GM19438 (cell line): Measurements from ENCODE around the gene DCTN1.
"Not testable (repeated sequence)": the region's sequence is repeated elsewhere in the genome, so short reads cannot be mapped to it uniquely, and the experiment has no call there.

Experiments used
- ATAC-seq: cut with Tn5 transposase; IDR thresholded peaks from one replicate; pipeline ENCODE4 v1.9.1; 2021; ENCODE audit warnings: low read depth; ENCODE audit not compliant: unreplicated experiment

DCTN1 gene

DNA sequence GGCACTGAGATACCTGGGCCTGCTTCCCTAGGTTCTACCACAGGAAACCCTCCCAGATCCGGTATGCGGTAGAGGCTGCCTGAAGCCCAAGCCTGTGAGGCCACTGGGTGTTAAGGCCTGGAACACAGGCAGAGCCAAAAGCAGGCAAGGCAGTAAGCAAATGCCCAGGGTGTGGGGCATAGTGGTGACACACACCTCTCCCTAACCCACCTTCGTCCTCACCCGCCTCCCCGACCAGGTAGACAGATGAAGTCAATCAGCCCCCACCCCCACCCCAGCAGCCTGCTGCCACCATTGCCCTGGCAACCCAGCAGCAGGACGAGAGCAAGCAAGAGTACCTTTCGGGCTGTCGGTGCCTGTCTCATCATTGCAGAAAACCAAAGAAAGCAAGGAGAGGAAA, 6.1 kb downstream of the DCTN1 start:
- no peak for ATAC-seq

DNA sequence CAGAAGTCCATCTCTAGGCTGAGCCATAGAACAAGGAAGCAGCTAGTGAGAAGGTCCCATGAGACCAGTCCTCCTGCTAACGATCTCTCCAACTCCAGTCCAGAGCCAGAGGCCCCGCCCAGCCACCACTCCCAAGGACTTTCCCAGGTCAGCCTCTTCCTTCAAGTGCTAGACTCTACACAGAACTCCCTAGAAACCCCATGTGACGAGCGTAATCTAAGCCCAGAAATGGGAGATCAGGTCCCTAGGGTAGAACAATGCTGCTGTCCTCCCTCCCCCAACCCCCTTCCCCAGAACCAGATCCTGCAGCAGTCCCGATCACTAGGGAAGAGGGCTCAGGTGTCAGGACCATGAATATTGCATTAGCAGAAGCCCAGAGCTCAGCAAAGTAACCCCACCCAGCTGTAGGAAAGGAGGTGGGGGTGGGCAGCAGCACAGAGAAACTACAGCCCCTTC, 6.9 kb downstream of the DCTN1 start:
- ATAC-seq = no peak

DNA sequence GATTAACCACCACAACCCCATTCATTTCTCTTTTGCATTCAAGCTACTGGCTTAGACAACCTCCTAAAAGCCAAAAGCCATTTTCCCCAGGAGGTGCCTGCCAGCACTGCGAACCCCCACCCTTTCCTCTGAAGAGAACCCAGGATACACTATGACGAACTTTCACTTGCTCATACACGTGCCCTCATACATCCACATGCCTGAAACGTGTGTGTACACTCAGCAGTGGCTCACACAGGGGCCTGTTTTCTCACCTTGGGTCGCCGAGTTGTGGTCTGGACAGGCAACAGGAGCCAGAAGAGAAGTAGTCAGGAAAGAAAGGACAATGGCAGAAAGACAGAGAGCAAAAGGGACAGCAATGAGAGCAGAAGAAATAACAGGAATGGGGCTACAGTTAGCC, 7.4 kb downstream of the DCTN1 start:
- ATAC-seq = no peak

DNA sequence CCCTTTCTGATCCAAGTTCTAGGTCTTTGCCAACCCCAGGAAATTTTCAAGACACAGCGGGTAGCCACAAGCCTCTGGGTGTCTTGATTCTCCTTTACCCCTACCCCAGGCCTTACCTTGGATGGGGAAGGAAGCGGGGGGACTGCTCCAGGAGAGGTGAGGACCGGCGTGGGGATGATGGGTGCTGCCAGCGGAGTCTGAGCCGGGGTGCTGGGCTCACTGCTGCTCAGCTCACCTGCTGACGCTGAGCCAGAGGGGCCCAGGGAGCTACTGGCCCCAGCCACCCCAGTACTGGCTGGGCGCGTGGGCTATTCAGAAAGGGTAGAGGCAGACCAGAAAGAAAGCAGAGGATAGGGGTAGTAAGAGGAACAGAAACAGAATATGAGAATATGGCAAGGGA, 8.7 kb downstream of the DCTN1 start:
- ATAC-seq = no peak

DNA sequence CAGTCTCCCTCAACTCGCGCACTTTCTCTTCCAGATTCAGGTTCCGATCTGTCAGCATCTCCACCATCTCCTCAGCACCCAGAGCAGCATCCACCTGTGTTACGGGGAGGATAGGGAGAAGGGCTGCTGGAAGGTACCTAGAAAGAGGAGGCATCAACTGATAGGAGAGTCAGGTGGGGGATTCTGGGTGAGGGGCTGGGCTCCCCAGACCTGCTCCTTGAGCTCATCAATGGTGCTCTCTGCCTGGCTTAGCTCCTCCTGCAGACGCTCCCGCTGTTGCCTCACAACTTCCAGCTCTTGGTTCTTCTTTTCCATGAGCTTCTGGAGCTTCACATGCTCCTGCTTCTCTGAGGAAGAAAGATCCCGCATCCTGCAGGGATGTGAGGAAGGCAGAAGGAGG, 10.1 kb downstream of the DCTN1 start:
- ATAC-seq = no peak

DNA sequence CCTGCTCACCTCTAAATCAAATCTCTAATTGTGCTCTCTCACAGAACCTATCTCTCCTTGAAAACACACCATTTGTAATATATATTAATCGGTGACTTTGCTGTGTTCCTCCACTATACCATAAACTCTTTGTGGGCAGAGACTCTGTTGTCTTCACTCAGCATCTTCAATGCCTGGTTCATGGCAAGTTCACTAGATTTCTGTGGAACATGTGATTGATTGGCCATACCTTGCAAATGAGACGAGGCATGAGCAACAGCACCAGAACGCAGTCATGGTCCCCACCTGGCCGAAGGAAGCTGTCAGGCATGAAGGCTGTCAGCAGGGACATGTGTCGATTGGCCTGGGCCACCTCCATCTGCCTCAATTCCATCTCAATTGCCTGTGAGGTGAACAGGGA, 11.6 kb downstream of the DCTN1 start:
- ATAC-seq = no peak

DNA sequence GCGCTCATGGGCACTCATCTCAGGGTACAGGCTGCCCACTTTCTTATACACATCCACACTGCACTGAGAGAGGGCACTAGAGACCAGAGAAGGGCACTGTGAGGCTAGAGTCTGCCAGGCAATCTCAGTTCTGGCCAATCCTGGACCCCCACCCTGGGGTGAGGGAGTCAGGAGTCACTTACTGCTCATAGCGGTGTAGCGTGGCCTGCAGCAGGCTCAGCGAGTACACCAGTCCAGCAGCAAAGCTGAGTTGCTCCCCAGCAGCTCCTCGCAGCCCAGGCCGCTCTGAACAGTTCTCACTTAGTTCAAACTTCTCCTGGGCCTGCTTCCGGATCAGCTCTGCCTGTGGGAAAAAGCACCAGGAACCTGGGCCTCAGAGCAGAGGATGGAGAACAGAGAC, 12.3 kb downstream of the DCTN1 start:
- ATAC-seq = no peak

DNA sequence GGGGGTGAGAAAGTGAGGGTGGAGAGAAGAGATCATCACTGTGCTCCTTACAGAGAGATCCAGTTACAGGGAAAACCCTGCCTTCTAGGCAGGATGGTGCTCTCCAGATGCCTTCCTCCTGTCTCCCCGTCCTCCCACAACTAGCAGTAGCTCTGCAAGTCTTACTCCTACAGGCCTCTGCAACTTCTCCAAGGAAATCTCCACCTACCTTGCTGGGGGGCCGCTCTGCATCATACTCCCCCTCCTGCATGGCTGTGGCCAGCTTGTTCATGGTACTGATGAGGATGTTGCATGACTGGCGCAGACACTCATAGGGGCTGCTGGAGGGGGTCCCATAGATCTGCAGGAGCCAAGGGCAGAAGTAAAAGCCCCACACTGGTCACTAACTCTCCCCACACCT, 14.1 kb downstream of the DCTN1 start:
- ATAC-seq = no peak

DNA sequence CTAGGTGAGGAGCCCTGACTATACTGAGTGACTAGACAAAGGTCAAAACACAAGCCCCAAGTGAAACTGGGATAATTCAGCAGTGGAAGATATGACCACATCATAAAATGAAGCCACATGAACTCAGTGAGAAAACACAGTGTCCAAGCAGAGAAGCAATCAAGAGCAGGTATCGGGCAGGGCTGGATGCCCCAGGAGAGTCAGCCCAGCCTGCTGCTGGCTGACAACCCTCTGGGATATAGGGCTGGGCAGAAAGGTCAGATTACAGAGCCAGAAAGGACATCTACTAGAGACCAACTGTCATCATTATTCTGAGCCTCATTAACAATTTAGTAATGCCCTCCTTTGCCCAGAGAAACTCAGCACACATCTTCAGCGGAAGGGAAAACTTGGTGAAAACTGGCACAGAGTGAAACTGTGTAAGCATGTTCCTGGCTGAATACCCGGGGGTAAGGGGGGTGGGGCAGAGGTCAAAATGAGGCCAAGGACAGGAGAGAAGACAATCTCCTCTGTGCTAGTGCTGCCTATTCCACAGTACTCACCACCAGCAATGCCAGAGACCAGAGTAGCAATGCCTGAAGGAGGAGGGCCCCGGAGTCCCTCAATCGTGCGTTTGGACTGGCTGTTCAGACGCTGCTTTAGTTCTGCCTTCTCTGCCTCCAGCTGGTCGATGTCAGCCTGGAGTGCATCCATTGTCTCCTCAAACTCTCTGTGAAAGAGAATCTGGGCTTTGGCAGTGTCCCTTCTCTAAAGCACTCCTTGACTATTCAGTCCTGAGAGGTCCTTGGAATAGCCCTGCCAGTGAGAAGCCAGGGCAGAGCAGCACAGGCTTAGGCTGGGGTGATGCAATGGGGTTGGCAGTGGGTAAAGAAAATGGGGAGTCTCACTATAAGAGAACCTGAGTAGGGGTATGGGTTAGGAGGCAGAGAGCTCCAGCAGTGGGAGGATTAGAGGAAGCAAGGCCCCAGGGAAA, 15.3 kb downstream of the DCTN1 start:
- ATAC-seq = no peak

DNA sequence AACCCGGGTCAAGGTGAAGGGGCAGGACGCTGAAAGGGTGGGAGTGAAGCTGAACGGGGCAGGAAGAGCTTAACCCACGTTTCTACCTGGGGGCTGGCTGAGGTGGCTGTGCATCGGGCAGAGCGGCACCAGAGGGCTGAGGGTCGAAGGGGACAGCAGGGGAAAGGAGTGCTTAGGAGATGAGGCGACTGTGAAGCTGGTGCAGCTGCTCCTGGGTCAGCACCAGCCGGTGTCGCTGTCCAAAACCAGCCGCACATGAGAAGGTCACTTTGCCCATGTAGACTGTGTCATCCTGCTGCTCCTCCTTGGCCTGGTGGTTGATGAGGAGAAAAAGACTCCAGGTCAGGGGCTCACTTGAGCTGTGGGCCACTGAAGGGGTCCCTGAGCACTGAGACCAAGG, 18.8 kb downstream of the DCTN1 start:
- ATAC-seq = no peak

DNA sequence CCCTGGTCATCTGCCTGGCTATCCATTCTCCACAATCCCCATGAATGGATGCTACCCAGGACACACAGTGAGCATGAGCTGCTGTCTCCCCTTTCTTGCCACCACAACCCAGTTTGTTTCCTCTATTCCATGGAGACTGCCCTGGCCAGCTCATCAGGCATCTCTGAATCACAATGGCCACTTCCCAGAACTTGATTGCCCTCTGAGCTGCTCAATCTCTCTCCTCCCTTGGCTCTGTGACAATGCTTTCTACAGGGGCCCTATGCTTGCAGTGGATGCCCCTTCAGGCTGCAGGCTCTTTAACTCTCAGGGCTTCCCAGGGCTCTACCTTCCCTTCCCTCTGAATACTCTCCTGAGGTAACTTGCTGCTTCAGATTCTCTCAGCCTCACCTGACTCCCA, 22.5 kb downstream of the DCTN1 start:
- ATAC-seq = no peak

DNA sequence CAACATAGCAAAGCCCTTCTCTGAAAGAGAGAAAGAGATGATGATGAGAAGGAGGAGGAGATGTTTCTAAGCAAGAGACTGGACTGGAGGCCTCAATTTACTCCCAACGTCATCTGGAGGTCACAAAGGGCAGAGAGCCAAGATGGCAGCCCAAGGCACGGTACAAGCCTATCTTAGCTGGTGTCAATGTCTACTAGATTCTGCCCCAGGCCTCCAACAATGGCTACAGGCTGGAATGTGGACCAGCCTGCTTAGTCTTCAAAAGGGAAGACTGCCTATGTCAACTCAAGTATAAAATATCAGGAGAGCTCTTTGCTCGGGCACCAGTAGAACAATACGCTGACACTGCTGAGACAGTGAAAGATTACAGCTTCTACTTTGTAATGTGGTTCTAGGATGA, 30.2 kb downstream of the DCTN1 start:
- ATAC-seq = no peak

DNA sequence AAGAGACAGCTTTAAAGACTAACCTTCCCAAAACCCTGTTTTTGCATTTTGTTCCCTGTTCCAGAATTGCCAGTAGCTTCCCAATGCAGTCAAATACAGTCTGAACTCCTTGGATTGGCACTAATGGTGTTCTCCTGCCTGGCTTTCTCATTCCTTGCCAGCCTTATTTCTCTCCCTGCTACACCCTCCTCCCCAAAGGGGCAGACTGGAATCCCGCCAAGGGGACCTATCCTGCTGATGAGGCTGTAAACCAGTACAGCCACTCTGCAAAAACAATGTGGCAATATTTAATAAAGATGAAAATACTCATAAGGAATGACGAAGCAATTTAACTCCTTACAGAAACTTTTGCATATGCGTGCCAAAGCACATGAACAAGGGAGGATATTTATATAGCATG, 32.4 kb downstream of the DCTN1 start:
- ATAC-seq = no peak

DNA sequence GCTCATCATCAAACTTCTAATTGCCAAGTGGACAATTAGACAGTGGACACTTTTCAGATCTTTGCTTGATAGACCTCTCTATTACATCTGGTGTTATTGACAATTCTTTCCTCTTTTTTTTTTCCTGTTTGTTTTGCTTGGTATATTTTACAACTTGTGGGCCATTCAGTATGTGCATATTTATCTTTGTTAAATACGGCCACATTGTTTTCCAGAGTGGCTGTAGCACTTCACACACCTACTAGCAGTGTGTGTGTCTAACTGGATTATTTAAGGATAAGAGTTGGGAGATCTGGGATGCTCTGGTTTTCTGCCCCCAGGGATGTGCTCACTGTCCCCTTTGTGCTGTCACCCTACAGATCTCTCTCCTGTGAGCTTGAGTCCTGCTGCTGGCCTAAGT, 32.8 kb downstream of the DCTN1 start:
- ATAC-seq = no peak

DNA sequence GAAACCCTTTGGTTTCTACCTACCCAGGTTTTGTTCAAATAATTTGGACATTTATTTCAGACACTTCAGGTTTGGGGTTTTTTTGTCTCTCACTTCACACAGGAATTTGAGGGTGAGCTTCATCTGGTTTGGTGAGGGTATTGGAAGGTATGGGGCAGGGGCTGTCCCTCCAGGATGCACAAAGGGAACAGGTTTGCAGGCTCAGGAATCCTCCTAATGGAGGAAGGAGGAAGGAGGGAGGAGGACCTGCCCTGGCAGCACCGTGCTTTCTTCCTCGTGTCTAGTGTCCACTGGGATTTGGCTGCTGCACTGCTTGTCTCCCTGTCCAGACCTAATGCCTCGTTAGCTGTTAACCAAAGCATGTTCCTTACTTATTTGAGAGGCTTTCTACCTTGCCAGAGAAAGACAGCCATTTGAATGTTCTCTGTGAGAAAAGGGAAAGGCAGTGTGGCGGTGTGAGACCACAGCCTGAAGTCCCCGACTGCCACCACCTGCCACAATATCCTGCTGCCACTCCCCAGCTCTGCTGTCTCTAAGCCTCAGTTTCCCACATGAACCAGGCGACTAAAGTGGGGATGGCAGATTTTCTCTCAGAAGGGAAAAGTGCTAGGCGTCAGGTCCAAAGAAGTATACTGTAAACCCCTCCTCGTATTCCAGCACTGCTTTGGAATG, 34.7 kb downstream of the DCTN1 start:
- no peak for ATAC-seq

DNA sequence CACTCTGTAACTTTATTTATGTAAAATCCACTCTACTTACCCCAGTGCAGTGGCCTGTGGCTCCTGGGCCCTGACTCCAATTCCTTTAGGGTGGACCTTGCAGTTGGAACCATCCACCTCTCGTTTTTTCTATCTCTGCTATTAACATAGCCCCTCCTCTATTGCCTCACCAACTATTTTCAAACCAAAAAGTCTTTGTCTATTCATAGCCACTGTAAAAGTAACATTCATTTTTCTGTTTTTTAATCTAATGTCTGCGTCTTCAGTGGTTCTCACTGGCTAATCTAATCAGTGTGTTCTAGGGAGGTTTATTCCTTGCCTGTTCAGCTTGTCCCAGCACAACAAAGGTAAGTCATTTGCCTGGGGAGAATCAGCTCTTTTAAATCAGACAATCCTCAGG, 36.8 kb downstream of the DCTN1 start, which contains the start of gene SLC4A5:
Gene SLC4A5 (minus strand): TSS at position 101 of the 400 bp plus-strand sequence. CDS start 28,393 bp downstream, outside the sequence.
- ATAC-seq = no peak

DNA sequence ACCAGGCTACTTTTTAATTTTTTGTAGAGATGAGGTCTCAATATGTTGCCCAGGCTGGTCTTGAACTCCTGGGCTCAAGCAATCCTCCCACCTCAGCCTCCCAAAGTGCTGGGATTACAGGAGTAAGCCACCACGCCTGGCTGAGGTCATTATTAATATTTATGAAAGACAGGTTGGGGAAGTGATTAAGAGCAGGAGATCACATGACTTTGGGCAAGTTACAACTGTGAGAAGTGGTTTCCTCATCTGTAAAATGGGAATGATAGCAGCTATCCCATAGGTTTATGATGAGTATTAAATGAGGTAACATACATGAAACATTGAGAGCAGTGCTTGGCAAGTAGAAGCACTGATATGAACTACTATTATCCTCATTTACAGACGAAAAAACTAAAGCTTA, 43.9 kb downstream of the DCTN1 start:
- not testable (repeated sequence) for ATAC-seq

DNA sequence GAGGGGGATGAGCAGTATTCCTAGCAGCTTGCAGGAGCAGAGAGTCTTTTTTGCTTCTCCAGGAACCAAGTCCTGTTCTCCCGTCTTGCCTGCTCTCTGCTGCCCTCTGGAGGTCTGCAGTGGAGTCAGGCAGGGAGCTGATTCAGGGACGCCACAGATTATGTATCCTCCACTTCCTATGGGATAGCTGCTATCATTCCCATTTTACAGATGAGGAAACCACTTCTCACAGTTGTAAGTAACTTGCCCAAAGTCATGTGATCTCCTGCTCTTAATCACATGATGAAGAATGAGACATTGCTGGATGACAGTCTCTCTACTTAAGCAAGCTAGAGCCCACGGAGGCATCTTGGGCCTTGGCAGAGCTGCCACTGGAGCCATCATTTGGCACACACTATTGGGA, 45.2 kb downstream of the DCTN1 start:
- ATAC-seq = no peak

DNA sequence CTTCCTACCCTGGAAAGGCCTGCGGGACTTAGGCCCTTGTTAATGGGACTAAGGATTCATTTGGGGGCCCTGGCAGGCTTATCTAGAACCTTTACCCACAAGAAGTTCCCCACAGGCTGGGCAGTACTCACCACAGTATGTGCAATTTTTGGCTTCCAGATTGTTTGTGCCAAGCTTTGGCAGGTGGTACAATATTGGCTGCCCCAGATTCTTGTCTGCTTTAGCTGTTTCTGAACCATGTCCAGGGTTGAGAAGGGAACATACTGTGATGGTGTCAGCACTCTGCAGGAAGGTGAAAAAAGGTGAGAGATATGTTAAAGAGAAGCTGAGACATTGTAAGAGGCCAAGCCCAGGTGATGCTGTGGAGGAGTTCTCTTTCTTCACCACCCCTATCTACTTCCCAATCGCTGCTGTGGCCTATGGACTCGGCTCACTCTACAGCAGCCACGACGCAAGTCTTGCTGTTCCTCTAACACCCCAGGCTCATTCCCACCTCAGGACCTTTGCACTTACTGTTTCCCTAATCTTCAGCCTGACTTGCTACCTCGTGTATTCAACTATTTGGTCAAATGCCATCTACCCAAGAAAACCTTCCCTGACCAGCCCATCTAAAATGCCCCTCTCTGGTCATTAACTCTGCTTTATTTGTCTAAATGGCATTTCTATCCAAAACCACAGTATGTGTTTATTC, 46.1 kb downstream of the DCTN1 start:
- no peak for ATAC-seq

DNA sequence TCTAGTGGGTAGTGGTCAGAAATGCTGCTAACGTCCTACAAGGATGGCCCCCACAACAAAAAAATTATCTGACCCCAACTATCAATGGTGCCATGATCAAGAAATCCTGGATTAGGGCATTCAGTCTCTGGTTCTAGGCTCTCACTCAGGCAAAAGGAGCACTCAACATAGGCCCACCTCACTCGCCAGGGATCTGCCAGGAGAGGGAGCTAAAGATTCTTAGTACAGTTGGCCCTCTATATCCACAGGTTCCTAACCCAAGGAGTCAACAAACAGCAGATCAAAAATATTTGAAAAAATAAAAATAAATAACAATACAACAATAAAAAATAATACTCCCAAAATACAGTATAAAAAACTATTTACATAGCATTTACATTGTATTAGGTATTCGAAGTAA, 46.9 kb downstream of the DCTN1 start:
- no peak for ATAC-seq

DNA sequence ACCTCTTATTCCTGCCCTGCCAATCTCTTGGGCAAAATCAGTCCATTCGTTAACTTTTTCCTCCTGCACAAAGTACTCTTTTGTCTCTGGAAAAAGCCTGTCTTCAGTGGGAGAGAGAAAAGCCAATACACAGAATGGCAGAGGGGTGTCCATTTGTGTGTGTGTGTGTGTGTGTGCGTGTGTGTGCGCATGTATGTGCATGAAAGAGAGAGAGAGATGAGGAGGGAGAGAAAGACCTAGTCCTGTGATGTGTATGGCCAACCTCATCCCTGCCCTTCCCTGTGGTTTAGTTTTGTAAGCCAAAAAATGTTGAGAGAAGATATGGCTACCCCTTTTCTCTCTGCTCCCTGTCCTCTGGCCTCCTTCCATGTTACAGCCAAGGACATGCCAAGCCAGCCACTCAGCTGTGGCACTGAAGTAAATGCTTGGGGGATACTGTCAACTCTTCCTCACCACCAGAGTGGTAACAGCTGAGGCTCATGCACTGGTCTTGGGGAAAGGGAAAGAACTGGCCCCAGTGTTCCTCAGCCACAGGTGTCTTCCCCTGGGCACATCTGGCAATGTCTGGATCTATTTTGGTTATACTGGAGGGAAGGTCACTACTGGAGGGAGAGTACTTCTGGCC, 47.4 kb downstream of the DCTN1 start:
- ATAC-seq = no peak
